Hematopoietic multipotent progenitor cell treated with erythropoietin and hydrocortisone succinate and interleukin-3 and kit ligand, for 15 days (in vitro differentiated cells): ENCODE data around the gene ZNF335.

ENCODE experiments used
- DNase-seq: peaks from one replicate; pipeline ENCODE4 v3.0.0-alpha.2; 2015; ENCODE audit warnings: low spot score

The ZNF335 gene

GRCh38 chr20:45971675-45972499 lies at the start of gene ZNF335:
TSS of gene ZNF335 (minus strand) at chr20:45972203. CDS start at chr20:45971410, 793 bp downstream.
- peak; percentile 97 for DNase-seq

- DNase-seq = no peak
These were observed 48.6 kb upstream of the ZNF335 start for GRCh38 chr20:46020555-46020954.

- no peak for DNase-seq
These were observed 46.6 kb upstream of the ZNF335 start for GRCh38 chr20:46018611-46019010.

- DNase-seq = no peak
These were observed 46.1 kb upstream of the ZNF335 start for GRCh38 chr20:46018112-46018511.

- no peak for DNase-seq
These were observed 45.3 kb upstream of the ZNF335 start for GRCh38 chr20:46017272-46017671.

- no peak for DNase-seq
These were observed 42.8 kb upstream of the ZNF335 start for GRCh38 chr20:46014517-46015396.

GRCh38 chr20:46013829-46014516 lies 42.0 kb upstream of the ZNF335 start:
- peak; percentile 59 for DNase-seq

GRCh38 chr20:46013322-46013828 lies 41.4 kb upstream of the ZNF335 start:
- DNase-seq = no peak

- DNase-seq = no peak
These were observed 40.9 kb upstream of the ZNF335 start for GRCh38 chr20:46012921-46013320.

GRCh38 chr20:46011631-46012482 lies 39.9 kb upstream of the ZNF335 start:
- peak; percentile 62 for DNase-seq

GRCh38 chr20:46010491-46011391 lies 38.7 kb upstream of the ZNF335 start:
- DNase-seq = no peak

GRCh38 chr20:46009816-46010215 lies 37.8 kb upstream of the ZNF335 start:
- DNase-seq = no peak

GRCh38 chr20:46007671-46008070 lies 35.7 kb upstream of the ZNF335 start:
- DNase-seq = no peak

- DNase-seq = no peak
These were observed 35.0 kb upstream of the ZNF335 start for GRCh38 chr20:46006964-46007363.

GRCh38 chr20:46006022-46006705 lies 34.2 kb upstream of the ZNF335 start:
- no peak for DNase-seq

- no peak for DNase-seq
These were observed 33.0 kb upstream of the ZNF335 start for GRCh38 chr20:46004889-46005473.

GRCh38 chr20:46004187-46004586 lies 32.2 kb upstream of the ZNF335 start:
- DNase-seq = no peak

- no peak for DNase-seq
These were observed 30.0 kb upstream of the ZNF335 start for GRCh38 chr20:46002008-46002407.

GRCh38 chr20:46001498-46001897 lies 29.5 kb upstream of the ZNF335 start:
- DNase-seq = no peak
